Measurements from ENCODE around the gene KRTAP3-3.
"Not testable (repeated sequence)": the region's sequence is repeated elsewhere in the genome, so short reads cannot be mapped to it uniquely, and the experiment has no call there.

Gene KRTAP3-3

DNA sequence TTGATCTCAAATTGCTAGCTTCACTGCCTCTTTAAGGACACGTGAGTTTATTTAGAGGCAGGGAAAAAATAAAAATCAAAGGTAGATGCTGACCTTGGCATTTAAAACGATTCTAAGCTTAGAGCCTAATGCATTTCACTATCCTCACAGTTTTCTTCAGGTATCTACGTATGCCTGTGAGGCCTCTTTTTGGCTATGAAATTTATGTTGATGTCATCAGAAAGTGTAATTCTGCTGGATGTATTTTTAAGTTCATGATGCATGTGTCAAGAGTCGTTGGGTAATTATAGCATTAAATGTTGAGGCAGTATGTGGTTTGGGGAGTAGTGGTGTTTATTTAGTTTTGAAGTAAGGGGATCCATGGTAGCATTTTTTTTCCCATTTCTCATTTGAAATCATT, 10.0 kb upstream of the KRTAP3-3 start:
- no peak for DNase-seq

DNA sequence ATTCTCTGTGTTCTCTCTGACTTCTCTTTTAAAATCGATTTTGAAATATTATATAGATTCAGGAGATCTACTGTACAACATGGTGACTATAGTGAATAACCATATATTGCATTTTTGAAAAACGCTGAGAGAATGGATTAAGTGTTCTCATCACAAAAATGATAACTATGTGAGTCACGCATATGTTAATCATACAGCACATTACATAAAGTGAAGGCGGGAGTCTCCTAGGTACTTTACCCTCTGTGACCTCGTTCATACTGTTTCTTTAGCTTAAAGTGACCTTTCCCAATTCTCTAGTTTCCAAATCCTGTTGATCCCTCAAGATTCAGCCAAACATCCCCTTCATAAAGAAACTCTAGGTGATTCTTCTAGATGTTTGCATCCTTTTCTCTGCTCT, 8.8 kb upstream of the KRTAP3-3 start:
- no peak for DNase-seq

DNA sequence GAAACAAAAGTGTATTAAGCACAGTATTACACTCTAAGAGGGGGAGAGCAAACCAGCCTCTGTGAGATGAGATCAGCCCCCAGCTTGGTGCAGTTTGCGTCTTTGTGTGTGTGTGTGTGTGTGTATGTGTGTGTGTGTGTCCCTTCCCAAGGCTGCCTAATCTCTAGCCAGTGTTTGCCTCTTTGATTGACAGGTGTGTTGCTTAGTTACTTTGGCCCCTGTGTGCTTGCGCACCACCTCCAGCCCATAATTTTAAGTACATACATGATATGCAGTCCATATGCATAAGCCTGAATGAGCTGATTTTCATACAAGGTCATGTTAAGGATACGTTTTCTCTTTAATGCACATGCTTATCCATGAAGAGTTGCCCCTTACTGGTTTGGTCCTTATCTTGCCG, 7.8 kb upstream of the KRTAP3-3 start:
- no peak for DNase-seq

DNA sequence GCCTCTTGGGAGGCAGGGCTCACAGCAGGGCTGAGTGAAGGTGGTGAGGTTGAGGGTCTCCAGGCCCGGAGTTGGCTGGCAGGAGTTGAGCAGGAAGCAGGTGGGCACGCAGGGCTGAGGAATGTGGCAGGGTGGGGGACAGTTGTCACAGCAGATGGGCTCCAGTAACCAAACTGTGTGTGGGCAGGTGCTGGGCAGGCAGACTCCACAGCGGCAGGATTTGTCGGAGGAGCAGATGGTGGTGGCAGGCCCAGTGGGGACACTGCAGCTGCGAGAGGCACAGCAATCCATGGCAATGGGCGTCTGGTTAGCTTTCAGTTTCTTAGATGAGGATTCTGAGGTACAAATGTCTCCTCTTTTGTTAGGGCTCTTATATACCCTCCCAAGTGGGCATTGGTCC, 5.6 kb upstream of the KRTAP3-3 start, which contains the start of gene KRTAP3-2:
TSS of gene KRTAP3-2 (minus strand) at position 344 of the 400 bp plus-strand sequence. CDS start at position 291, 53 bp downstream.
- not testable (repeated sequence) for DNase-seq

DNA sequence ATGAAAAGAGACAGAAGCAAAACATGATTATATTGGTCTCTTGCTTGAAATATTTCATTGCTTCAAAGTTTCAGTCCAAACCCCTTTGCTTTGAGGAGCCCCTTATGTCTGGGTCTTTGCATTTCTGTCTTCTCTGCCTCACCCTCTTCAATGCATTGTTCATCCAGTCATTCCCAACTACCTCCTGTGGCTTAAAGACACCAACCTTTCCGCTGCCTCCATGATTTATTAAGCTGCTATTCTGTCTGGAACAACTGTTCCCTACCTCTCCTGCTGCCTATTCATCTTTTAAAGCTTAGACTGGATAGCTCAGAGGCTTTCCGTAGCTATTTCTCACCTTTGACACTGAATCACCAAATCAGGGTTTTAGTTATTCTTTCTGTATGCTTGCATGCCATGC, 3.4 kb upstream of the KRTAP3-3 start:
- DNase-seq, result no peak

DNA sequence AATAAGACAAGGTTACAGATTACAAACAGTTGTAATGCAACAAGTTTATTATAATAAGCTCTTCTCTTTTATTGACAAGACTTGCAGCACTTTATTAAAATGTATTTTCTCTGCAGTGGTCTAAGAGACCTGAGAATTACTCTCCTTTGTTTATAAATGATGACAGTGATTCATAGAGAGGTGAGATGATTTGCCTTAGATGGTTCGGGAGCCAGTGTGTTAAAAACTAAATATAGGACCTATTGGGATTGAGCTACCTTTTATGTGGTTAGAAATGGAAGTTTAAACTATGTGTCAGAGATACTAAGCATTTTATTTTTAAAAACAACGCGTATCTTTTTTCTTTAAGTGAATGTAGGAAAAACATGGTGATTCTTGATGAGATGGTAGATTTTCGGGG, 2.9 kb upstream of the KRTAP3-3 start:
- no peak for DNase-seq

DNA sequence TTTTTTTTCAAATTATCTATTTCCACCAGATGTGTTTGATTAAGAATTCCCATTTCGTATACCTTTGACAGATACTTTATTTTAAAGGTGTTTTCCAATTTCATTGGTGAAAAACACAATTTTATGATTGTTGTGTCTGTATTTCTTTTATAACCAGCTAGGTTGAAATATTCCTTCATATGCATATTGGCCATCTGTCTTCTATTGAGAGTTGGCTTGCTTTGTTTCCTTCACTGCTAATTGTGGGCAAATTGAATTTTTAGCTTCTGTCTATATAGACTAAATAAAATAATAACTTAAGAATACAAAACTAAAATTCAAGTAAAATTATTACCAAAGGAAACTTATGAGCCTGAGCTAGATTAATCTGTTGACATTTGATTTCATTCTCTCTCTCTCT, 1.2 kb upstream of the KRTAP3-3 start:
- DNase-seq, result no peak

DNA sequence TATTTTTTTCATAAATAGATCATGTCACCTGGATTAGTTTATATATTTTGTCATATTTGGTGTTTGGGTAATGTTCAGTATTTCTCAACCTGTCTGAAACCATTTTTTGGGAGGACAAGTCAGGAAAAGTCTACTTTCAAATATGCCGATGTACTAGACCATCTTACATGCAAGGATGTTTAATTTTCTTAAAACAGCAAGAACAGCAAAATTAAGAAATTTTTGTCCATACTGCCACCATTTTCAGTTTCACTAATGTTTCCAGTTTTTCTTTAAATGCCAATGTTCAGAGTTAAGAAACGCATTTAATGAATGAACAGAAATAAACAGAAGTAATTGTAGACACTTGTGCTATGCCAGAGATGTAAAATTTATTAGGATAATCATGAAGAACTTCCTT, 880 bp downstream of the KRTAP3-3 start:
- no peak for DNase-seq

DNA sequence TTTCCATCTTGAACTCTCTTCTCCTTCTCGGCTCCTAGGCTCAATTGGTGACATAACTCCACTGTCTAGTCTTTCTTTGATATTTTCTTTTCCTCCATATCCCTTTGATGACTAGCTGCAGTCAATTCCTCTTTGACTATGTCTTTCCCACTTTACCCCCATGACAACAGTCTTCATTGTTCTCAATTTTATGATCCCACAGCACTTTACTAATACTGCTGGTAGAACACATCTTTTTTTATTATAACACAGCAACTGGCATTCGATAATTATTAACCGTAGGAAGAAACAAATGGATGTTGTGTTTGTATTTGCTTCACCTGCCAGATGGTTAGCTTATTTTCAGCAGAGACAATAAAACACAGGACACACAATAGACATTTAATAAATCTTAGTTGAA, 1.3 kb downstream of the KRTAP3-3 start:
- no peak for DNase-seq

DNA sequence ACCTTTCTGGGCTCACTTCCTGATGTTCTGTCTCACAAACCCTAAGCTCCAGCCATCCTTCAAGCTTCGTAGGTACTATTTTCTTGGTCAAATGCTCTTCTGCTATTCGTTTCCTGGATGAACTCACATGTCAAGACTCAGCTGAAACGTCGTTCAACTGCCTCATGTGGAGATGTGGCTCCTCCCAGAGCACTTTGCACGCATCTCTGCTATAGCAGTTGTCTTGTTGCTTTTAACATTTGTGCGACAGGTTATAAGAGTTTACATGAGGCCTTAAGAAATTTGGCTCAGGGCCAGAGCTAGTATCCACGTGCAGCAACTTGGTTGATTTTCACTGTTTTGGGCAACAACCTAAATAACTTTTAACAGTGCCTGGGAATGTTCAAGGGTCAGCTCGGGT, 7.0 kb downstream of the KRTAP3-3 start:
- no peak for DNase-seq

DNA sequence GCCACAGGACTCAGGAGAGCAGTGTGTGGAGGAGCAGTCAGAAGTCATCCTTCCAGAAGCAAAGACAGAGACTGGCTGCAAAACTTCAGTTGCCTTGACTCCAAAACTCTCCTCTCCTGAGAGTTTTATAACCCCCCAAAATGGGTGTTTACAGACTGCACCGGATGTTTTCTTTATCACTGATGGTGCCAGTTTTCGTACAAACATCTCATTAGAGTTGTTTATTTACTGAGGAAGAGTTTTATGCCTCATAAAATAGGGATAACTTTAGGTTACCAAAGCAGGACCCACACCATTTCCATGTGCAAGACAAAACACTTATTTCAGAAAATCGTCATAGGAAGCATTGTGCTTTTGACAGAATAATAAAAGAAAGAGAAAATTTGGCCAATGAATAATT, 9.7 kb downstream of the KRTAP3-3 start, which contains the start of gene KRT40:
TSS of gene KRT40 (minus strand) at position 101 of the 400 bp plus-strand sequence. CDS start at position 48, 53 bp downstream.
- no peak for DNase-seq

DNA sequence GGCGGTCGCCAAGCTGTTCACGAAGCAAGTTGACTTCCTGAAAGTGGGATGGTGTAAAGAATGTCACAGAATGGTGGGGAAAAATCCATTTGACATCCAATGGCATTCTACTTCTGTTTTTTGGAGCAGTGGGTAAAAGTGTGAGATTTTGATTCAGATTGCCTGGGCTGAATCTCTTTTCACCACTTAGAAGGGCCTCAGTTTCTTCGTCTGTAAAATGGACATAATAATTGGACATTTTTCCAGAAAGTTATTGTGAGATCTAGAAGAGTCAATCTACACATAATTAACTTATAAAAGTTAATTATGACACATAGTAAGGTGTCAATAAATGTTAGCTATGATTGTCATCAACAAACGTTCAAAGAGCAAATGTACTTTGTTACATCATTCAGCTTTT, 12.8 kb downstream of the KRTAP3-3 start:
- DNase-seq, result no peak

DNA sequence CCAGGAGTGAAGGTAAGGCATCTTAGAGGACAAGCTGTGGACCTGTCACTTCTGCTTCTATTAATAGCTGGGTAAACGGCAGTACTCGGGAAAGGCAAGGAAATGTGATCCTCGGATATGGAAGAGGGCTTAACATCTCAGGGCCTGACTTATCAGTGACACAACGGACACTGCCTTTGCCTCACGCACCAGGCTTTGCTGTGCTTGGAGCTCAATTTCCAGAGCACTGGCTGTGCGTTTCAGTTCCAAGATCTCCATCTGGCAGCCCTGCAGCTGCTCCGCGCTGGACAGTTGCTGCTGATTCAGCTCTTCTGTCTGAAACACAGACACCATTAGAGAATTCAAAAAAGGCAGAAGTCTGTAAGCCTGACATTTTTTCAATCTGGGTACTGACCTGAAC, 13.4 kb downstream of the KRTAP3-3 start:
- no peak for DNase-seq

DNA sequence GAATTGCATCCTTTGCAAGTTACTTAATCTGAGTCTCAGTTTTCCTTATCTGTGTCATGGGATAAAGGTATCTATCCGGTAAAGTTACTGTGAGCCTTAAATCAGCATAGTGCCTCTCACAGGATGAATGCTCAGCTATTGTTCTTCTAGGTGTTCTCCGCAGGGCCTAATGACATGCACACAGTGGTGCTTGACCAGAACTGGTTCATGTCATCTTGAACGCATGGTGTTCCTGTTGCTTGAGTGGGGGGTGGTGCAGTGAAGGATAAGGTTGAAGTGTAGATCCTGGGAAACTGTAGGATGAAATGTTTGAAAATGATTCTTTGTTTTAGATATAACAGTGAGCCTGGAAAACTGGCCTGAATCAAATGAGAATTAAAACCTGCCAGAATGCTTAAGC, 13.8 kb downstream of the KRTAP3-3 start:
- no peak for DNase-seq

DNA sequence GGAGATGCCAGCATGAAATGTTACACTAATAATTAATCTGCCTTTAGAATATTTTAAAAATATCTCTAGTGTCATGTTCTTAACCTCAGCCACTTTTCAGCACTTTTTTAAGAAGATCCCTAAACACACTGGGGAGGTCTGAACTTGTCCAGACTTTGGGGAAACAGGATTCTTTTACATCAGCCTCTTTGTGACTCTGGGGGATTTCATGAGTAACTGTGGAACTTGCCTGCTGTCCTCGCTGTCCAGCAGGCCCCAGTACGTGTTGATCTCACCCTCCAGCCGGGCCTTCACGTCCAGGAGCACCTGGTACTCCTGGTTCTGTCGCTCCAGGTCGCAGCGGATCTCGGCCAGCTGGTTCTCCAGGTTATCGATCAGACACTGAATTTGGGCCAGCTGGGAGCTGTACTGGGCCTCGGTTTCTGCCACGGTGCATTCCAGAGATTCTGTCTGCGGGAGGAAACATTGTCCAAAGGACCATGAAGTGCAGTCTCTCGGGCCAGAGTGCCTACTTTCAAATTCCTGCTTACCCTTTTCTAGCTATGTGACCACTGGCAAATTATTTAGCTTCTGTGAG, 15.3 kb downstream of the KRTAP3-3 start:
- DNase-seq, result no peak

DNA sequence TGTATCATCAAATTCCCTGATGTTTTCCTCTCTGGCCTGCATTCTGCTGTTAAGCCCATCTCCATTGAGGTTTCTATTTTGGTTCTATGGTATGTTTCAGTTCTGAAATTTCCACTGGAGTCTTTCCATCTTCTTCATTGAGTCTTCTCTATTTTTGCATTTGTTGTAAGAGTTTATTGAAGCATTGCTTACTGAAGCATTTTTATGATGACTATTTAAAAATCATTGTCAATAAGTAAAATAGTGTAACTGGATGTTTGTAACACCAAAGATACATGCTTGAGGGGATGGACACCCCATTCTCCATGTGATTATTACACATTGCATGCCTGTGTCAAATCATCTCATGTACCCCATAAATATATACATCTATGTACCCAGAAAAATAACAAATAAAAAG, 18.4 kb downstream of the KRTAP3-3 start:
- no peak for DNase-seq

DNA sequence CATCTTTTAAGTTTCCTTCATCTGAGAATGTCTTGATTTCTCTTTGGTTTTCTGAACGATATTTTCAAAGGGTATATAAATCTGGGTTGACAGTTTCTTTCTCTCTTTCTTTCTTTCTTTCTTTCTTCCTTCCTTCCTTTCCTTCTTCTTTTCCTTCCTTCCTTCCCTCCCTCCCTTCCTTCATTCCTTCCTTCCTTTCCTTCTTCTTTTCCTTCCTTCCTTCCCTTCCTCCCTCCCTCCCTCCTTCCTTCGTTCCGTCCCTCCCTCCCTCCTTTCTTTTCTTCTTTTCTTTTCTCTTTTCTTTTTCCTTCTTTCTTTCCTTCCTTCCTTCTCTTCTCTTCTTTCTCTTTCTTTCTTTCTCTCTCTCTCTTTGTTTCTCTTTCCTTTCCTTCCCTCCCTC, 19.6 kb downstream of the KRTAP3-3 start:
- DNase-seq, result no peak

DNA sequence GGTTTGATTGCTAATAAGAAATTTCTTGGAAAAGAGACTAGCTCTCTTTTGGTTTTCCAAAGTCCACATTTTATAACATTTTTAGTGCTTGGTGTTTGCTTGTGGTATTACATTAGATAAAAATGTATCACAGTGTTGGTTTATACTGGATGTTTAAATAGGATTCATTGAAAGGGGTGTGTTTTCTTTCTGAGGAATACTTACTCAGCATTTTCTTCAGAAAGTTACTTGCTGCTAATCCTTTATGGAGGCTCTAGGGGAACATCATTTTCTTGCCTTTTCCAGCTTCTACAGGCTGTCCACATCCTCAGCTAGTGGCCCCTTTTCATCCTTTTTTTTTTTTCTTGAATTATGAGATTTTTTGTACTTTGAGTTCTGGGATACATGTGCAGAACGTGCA, 26.4 kb downstream of the KRTAP3-3 start:
- DNase-seq, result no peak

DNA sequence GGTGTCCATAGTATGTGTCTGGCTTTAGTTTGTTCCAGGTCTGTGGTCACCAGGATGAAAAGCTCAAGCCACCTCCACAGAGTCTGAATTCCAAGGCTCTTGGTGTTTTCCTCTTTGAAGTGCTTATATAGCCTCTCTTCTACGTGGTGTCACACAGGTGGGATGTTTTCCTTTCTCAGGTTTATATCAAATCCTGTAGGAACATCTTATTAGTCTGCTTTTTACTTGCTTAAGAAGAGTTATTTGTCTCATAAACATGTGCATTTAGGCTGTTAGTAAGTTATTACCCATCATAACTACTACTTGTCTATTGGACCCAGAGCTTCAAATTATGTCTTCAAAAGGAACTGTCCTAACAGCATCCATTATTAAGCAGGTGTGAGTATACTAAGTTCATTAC, 27.1 kb downstream of the KRTAP3-3 start, which contains the start of gene KRT39:
TSS of gene KRT39 (minus strand) at position 101 of the 400 bp plus-strand sequence. CDS start at position 9, 92 bp downstream.
- no peak for DNase-seq

DNA sequence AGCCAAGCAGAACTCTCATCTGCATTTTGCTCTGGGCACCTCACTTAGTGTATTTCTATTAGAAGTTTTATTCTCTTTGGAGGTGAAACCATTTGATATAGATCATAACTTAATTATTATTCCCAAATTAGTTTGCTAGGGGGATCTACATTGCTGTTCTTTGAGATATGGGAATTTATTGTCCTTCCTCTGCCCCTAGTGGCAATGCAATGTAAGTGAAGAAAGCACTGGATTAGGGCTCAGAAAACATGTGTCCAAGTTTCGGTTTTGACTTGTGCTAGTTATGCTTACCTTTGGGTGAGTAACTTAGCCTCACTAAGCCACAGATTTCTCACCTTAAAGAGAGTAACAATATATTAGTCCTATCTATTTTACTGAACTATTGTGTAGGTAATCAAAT, 30.1 kb downstream of the KRTAP3-3 start:
- peak; percentile 50 for DNase-seq

DNA sequence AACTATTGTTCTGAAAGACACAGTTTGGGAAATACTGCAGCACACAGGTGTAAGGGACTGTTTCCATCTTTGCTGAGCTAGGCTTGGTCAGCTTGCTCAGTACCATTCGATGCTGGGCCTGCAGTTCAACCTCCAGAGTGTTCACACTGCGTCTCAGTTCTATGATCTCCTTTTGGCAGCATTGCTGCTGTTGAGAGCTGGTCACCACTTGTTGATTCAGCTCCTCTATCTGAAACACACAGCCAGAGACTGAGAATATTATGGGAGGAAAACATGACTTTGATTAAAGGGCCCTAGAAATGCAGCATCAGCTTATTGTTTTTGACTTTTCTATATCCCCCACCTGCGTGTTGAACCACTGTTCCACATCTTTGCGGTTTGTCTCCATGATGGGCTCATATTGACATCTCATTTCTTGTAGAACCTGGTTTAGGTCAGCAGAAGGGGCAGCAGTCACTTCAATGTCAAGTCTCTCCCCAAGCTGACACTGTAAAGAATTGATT, 31.9 kb downstream of the KRTAP3-3 start:
- DNase-seq, result no peak

DNA sequence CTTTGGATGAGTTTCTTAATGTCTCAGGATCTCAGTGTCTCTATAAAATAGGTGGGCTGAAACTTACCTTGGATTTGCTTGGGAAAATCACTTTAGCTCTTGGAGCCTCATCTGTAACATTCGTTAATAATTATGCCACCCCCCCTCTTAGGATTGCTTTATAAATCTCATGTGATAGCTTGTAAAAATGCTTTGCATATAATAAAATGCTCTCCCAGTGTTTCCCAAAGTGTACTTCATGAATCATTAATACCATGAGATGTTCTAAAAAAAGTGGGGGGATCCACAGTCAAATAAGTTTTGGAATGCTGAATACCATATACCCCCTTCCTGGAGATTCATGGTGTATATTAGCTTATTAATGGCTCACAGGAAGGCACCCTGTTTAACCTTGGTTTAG, 32.4 kb downstream of the KRTAP3-3 start:
- no peak for DNase-seq

DNA sequence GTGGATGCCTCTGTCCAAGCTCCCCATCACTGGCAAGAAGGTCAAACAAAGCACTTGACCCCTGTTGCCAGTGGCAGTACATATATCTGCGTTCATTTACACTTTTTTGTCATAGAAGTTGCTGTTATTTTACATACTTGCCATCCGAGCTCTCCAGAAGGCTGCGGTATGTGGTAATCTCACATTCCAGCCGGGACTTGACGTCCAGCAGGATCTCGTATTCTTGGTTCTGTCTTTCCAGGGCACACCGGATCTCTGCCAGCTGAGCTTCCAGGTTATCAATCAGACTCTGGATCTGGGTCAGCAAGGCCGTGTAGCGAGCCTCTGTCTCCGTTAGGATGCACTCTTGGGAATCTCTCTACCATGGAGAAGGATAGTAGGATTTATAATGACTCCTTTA, 33.8 kb downstream of the KRTAP3-3 start:
- no peak for DNase-seq

DNA sequence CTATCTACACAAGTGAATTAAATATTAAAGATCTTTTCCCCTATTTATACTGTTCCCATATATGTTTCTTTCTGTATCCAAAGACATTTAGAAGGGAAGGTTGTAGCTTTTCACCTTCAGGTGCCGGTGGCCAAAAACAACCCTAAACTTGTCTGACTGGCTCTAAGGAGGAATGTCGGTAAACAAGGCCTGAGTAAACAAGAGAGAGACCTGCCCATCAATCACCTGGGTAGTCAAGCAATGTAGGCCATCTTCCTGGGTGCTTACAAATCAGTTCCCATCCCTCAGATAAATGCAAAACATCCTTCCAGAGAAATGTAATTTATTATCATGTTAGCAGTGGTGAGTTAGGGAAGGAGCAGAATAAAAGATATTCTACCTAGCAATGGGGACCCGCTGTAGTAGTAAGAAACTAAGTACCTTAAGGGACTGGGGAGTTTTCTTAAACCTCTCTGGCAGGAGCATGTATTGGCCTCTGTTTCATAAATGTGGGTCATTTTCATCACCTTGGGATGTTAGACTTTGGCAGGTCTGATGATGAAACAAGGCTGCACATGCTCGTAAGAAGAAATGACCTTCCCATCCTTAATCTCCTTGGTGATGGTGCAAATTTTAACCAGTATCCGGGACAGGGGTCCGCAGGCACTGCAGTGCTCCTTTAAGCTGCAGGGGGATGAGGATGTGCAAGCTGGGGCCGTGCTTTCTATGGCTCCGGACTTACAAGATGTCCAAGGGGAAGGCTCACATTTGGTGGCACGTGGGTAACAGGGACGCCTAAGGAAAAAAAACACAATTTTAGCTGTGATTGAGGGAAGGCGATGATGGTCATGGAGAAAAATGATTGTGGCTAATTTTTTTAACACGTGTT, 35.6 kb downstream of the KRTAP3-3 start:
- DNase-seq, result no peak
